SKM-1 (cell line): ENCODE data around the gene CTNND2.

Source experiments
- DNase-seq: peaks from one replicate; lab custom pipeline; 2025; ENCODE audit not compliant: unreplicated experiment; lab: John Stamatoyannopoulos, UW

CTNND2 gene

GRCh38 chr5:11528720-11529119, 375.5 kb downstream of the CTNND2 start:
- no peak for DNase-seq

GRCh38 chr5:11527652-11528349, 376.4 kb downstream of the CTNND2 start:
- DNase-seq = no peak

DNA sequence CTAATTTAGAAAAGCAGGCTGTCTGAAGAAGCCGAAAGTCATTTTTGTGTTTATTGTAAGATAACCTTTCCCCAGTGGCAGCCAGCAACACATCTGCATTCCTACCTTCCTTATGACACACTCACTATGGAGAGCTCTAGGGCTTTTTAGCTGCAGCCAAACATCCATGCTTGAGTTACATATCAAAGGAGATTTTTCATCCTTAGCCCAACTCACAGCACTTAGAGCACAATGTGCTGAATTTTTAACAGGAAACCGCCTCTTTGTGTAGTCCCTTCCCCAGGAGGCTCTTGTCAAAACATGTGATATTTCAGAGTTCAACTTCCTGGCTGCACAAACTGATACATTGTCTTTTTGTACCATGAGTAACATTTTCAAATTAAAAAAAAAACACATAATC, 379.2 kb downstream of the CTNND2 start:
- no peak for DNase-seq

- DNase-seq = no peak
Measured at GRCh38 chr5:11524188-11524587, 380.1 kb downstream of the CTNND2 start.

- DNase-seq = no peak
Measured at GRCh38 chr5:11522796-11523195, 381.4 kb downstream of the CTNND2 start.

- DNase-seq = no peak
Measured at GRCh38 chr5:11520241-11520930, 383.9 kb downstream of the CTNND2 start.

- DNase-seq = no peak
Measured at GRCh38 chr5:11519236-11519635, 385.0 kb downstream of the CTNND2 start.

GRCh38 chr5:11518676-11519075, 385.6 kb downstream of the CTNND2 start:
- DNase-seq = no peak

GRCh38 chr5:11514705-11515432, 389.4 kb downstream of the CTNND2 start:
- no peak for DNase-seq

- no peak for DNase-seq
Measured at GRCh38 chr5:11511878-11512277, 392.4 kb downstream of the CTNND2 start.

- no peak for DNase-seq
Measured at GRCh38 chr5:11510889-11511288, 393.4 kb downstream of the CTNND2 start.

- DNase-seq = no peak
Measured at GRCh38 chr5:11509793-11510192, 394.5 kb downstream of the CTNND2 start.

DNA sequence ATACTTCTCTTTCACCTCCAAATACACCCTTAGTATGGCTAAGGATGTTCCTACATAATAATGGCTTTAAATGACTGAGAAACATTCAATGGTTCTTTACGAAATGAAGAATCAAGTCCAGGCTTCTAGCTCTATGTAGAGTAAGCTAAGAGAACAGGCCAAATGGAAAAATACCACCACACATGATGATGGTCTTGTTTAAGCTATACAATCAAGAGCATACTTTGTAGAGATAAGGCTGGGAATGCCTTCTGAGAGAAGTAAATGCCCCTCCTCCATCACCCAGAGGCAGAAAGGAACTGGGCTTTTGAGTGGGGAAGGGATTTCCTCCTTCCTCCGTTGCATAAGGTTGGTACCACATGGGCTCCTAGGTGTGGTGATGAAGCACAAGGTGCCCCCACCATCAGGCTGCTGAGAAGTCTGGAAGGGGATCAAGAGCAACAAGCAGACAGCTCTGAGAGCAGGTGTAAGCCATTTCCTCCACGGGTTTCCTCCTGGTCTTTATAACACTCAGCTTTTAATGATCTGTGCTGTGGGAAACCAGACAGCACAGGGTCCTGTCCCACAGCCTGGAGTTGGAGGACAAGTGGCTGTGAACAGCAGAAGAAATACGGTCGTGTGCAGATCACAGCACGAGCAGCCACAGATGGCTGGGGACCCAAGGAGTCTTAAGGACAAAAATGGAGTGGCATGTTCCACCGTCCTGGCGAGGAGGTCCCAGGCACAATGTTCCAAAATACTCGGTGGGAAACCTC, 396.9 kb downstream of the CTNND2 start:
- DNase-seq = no peak

DNA sequence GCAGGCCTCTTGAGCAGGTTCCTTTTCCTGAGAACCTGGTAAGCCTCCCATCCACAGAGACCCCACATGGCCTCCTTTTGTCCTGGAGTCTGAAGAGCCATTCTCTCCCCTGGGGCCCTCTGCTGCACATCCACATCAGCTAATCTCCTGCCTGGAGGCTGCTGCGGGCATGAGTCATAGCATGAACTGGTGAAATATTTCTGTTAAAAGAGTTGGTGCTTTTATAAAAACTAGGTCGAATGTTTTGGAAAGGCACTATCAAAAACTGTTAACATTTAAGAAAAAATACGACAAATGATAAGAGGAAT, 399.4 kb downstream of the CTNND2 start:
- DNase-seq = no peak

GRCh38 chr5:11504065-11504885, 400.0 kb downstream of the CTNND2 start:
- DNase-seq = no peak

GRCh38 chr5:11502783-11503182, 401.5 kb downstream of the CTNND2 start:
- DNase-seq = no peak

GRCh38 chr5:11497651-11498050, 406.6 kb downstream of the CTNND2 start:
- no peak for DNase-seq

DNA sequence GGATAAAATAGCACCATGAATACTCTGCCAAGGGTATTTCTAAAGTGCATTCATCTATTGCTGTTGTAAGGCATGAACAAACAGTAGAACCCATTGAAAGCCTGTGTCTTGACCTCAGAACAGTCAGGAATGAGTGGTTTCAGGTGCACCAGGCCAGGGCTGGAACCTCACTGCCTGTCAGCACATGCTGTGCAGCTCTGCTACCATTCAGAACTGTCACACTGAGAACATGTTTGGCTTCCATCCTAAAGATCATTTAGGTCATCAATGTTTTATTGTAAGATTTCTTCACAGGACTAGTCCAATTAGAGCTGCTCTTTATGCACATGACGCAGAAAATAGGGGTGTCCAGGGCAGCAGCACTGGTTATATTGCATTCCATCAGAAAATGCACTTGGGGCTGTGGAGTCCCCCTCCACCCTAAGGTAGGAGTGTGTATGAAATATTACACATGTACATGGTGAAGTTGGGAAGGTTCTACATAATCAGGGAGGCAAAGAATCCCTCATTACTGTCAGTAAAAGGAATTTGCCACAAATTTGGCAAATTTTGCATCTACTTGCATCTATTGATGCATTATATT, 408.0 kb downstream of the CTNND2 start:
- DNase-seq = no peak

GRCh38 chr5:11494340-11494739, 409.9 kb downstream of the CTNND2 start:
- no peak for DNase-seq

DNA sequence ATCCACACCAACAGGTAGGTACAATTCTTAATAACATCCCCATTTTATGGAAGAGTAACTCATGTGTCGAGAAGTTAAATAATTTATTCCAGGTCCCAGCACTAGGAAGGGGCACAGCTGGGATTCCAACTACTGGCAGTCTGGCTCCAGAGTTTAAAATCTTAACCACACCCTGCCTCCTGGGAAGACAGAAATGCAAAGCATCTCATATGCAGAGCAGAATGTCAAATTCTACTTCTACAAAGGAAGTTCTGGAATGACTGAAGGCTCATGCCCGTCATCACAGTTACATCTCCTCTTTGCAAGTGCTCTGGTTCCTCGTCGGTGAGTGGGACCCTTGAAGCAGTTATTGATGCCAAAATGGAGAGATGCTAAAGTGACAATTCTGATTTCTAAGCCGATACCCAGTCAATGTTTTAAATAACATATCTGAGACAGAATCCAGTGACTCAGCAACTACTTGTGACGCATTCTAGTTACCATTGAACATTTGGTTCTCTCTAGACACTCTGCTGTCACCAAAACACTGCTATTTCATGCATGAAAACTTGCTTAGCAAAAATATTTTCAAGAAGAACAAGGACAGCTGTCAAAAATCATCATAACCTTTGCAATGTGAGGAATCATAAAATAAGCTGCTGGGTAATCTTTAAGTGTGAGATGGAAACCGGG, 412.7 kb downstream of the CTNND2 start:
- no peak for DNase-seq
